A549 (cell line): ENCODE data around the gene PIKFYVE. TPM values are rescaled to one million over a fixed set of nuclear protein-coding genes. Genes with fewer than 3 reads are reported as not detected.

Experiments
- ATAC-seq, 2 experiments: fragments of 200-7000 bp in 1 of 2; fragments of >200 bp in 1 of 2; cut with Nextera tagmentation in 1 of 2; cut with Tn5 transposase in 1 of 2; 3 replicates each; pipeline versions ENCODE4 v1.8.0 to v1.9.1; 2018 to 2020; ENCODE audit warnings: mild to moderate bottlenecking in 1 of 2, moderate library complexity in 1 of 2
- CTCF ChIA-PET: fragments of 300-600 bp; sonication (Branson Sonifier 250); formaldehyde crosslinking; extraction: SDS; loops from one replicate; lab custom pipeline; 2021; ENCODE audit warnings: antibody characterized with exemption, inconsistent platforms; lab: Yijun Ruan, JAX
- POLR2A ChIA-PET: fragments of 350-600 bp; formaldehyde crosslinking; extraction: SDS; loops from one replicate; lab custom pipeline; 2021; ENCODE audit warnings: antibody characterized with exemption, inconsistent platforms; lab: Yijun Ruan, JAX
- DNase-seq, 2 experiments: peaks; one replicate each; pipeline versions ENCODE4 v3.0.0 to v3.0.0-alpha.2; 2011 to 2016; ENCODE audit warnings: low read depth in 1 of 2, low spot score in 1 of 2
- FAIRE-seq: peaks from 2 replicates; lab custom pipeline; 2011; peaks lifted over from hg19 to GRCh38; lab: Jason Lieb, UNC
- H3K27ac ChIP-seq, 2 experiments: fragments of >200 bp; sonication (Bioruptor Twin); formaldehyde crosslinking; 3 replicates each; pipeline ENCODE4 v1.5.1; 2016 to 2017
- H3K4me1 ChIP-seq: fragments of >200 bp; sonication (Bioruptor Twin); formaldehyde crosslinking; 3 replicates; pipeline ENCODE4 v1.6.1; 2016
- H3K4me2 ChIP-seq: fragments of >200 bp; sonication (Bioruptor Twin); formaldehyde crosslinking; 3 replicates; pipeline ENCODE4 v1.6.1; 2016
- H3K4me3 ChIP-seq: fragments of >200 bp; sonication (Bioruptor Twin); formaldehyde crosslinking; 3 replicates; pipeline ENCODE4 v1.5.1; 2016
- H3K9me3 ChIP-seq: fragments of >200 bp; sonication (Bioruptor Twin); formaldehyde crosslinking; 3 replicates; pipeline ENCODE4 v1.6.1; 2016
- CBX2 ChIP-seq: fragments of 200-600 bp; sonication (generic); IDR thresholded peaks from 2 replicates; pipeline ENCODE4 v1.6.1; 2016; ENCODE audit warnings: low read depth, mild to moderate bottlenecking, borderline replicate concordance
- CBX8 ChIP-seq: fragments of 200-600 bp; sonication (generic); IDR thresholded peaks from 2 replicates; pipeline ENCODE4 v1.6.1; 2016
- CHD2 ChIP-seq: fragments of 150-350 bp; IDR thresholded peaks from 2 replicates; pipeline ENCODE4 v1.6.1; 2014; ENCODE audit warnings: low read length; ENCODE audit not compliant: partially characterized antibody
- ESRRA ChIP-seq: fragments of 150-350 bp; IDR thresholded peaks from 2 replicates; pipeline ENCODE4 v1.6.1; 2014; ENCODE audit warnings: mild to moderate bottlenecking, low read length, borderline replicate concordance
- GATA3 ChIP-seq: IDR thresholded peaks from 2 replicates; pipeline ENCODE4 v1.6.1; 2012; ENCODE audit warnings: borderline replicate concordance
- HDAC2 ChIP-seq: fragments of 200-600 bp; sonication (generic); IDR thresholded peaks from 2 replicates; pipeline ENCODE4 v1.6.1; 2016
- HOXB5 ChIP-seq: fragments of 250-450 bp; sonication (Bioruptor Pico); IDR thresholded peaks from 2 replicates; pipeline ENCODE4 v1.5.0; 2020; ENCODE audit warnings: mild to moderate bottlenecking, moderate library complexity
- NPAS2 ChIP-seq: fragments of 250-450 bp; sonication (Bioruptor Pico); IDR thresholded peaks from 2 replicates; pipeline ENCODE4 v1.8.0; 2022; ENCODE audit warnings: mild to moderate bottlenecking, moderate library complexity, borderline replicate concordance
- POLR2A ChIP-seq: IDR thresholded peaks from 2 replicates; pipeline ENCODE4 v1.6.1; 2012; ENCODE audit warnings: mild to moderate bottlenecking, low read length
- POLR2AphosphoS2 ChIP-seq: conservative IDR thresholded peaks from 2 replicates; pipeline ENCODE4 v1.6.1; 2012; ENCODE audit warnings: low read length, improper control_type of control experiment, inconsistent platforms
- RCOR1 ChIP-seq: fragments of 150-350 bp; IDR thresholded peaks from 2 replicates; pipeline ENCODE4 v1.6.1; 2014; ENCODE audit warnings: antibody characterized with exemption, low read length, low read depth
- RNF2 ChIP-seq: fragments of 200-600 bp; sonication (generic); IDR thresholded peaks from 2 replicates; pipeline ENCODE4 v1.6.1; 2016; ENCODE audit warnings: low read depth, mild to moderate bottlenecking, antibody characterized with exemption, moderate library complexity, borderline replicate concordance
- SREBF2 ChIP-seq: fragments of 450-650 bp; IDR thresholded peaks from 2 replicates; pipeline ENCODE4 v1.6.1; 2014; ENCODE audit warnings: mild to moderate bottlenecking, moderate library complexity
- TFCP2L1 ChIP-seq: fragments of 250-450 bp; sonication (Bioruptor Pico); IDR thresholded peaks from 2 replicates; pipeline ENCODE4 v1.5.0; 2021; ENCODE audit warnings: mild to moderate bottlenecking
- ZFP36 ChIP-seq: fragments of 450-650 bp; IDR thresholded peaks from 2 replicates; pipeline ENCODE4 v1.6.1; 2014; ENCODE audit warnings: borderline replicate concordance; ENCODE audit not compliant: partially characterized antibody
- WGBS: methylation state at CpG from one replicate; pipeline ENCODE4 v1.1.6; 2017; ENCODE audit errors: missing lambda C conversion rate; 5-methylcytosine and 5-hydroxymethylcytosine counted together
- polyA plus RNA-seq, 4 experiments: library from polyadenylated mRNA; depleted of rRNA in 3 of 4; stranded (reverse); fragments of >200 nt; fragmentation: RNase III in 1 of 4; extraction: RNeasy Plus Mini Kit Qiagen cat#74134 plus additional on column Dnase treatment in 1 of 4; gene quantifications; 2 replicates in 3 of 4; 3 replicates in 1 of 4; pipeline ENCODE4 v1.2.3, GENCODE V29; 2011 to 2017
- TF ChIP-seq, protein P1 (sequence below): IDR thresholded peaks from 2 replicates; pipeline ENCODE4 v1.6.1; 2012; ENCODE audit warnings: low read depth, borderline replicate concordance
- TF ChIP-seq, protein P2 (sequence below): fragments of 450-650 bp; IDR thresholded peaks from 2 replicates; pipeline ENCODE4 v1.6.1; 2014; ENCODE audit warnings: antibody characterized with exemption
- TF ChIP-seq, protein P3 (sequence below): IDR thresholded peaks from 2 replicates; pipeline ENCODE4 v1.6.1; 2012
- TF ChIP-seq, protein P4 (sequence below): fragments of 150-350 bp; IDR thresholded peaks from 2 replicates; pipeline ENCODE4 v1.6.1; 2014; ENCODE audit warnings: low read depth, mild to moderate bottlenecking, low read length
- TF ChIP-seq, protein P5 (sequence below): fragments of 250-450 bp; sonication (Bioruptor Pico); IDR thresholded peaks from 2 replicates; pipeline ENCODE4 v1.5.0; 2021; ENCODE audit warnings: mild to moderate bottlenecking, moderate library complexity, borderline replicate concordance

PIKFYVE gene
- polyA plus RNA-seq, 2 of the 4 experiments (the other 2 are of a cell fraction), result 6.5 to 19.3 TPM

- Histone ChIP-seq H3K9me3 (no peaks in the 10 kb centered on the region), H3K4me2 (no peak overlapping the region), H3K27ac (no peak overlapping the region), H3K4me1 (no peaks in the 10 kb centered on the region), H3K4me3 (no peak overlapping the region)
- POLR2A ChIA-PET, result no interaction called here
- DNase-seq (no peak), ATAC-seq (no peak), FAIRE-seq (no peak)
- TF ChIP-seq CHD2, result no peak
- no peak for TF ChIP-seq CBX8
- no peak for TF ChIP-seq ZFP36
- TF ChIP-seq TFCP2L1 (CRISPR knock-in tag), result no peak
- TF ChIP-seq, protein P1, sequence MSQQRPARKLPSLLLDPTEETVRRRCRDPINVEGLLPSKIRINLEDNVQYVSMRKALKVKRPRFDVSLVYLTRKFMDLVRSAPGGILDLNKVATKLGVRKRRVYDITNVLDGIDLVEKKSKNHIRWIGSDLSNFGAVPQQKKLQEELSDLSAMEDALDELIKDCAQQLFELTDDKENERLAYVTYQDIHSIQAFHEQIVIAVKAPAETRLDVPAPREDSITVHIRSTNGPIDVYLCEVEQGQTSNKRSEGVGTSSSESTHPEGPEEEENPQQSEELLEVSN, result no peak
- TF ChIP-seq GATA3, result no peak
- no peak for TF ChIP-seq RCOR1
- TF ChIP-seq, protein P2, sequence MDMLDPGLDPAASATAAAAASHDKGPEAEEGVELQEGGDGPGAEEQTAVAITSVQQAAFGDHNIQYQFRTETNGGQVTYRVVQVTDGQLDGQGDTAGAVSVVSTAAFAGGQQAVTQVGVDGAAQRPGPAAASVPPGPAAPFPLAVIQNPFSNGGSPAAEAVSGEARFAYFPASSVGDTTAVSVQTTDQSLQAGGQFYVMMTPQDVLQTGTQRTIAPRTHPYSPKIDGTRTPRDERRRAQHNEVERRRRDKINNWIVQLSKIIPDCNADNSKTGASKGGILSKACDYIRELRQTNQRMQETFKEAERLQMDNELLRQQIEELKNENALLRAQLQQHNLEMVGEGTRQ, result no peak
- TF ChIP-seq POLR2AphosphoS2, result no peak
- TF ChIP-seq ESRRA, result no peak
- TF ChIP-seq RNF2, result no peak
- TF ChIP-seq SREBF2, result no peak
- TF ChIP-seq, protein P3, sequence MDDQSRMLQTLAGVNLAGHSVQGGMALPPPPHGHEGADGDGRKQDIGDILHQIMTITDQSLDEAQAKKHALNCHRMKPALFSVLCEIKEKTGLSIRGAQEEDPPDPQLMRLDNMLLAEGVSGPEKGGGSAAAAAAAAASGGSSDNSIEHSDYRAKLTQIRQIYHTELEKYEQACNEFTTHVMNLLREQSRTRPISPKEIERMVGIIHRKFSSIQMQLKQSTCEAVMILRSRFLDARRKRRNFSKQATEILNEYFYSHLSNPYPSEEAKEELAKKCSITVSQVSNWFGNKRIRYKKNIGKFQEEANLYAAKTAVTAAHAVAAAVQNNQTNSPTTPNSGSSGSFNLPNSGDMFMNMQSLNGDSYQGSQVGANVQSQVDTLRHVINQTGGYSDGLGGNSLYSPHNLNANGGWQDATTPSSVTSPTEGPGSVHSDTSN, result no peak
- no peak for TF ChIP-seq HDAC2
- TF ChIP-seq, protein P4, sequence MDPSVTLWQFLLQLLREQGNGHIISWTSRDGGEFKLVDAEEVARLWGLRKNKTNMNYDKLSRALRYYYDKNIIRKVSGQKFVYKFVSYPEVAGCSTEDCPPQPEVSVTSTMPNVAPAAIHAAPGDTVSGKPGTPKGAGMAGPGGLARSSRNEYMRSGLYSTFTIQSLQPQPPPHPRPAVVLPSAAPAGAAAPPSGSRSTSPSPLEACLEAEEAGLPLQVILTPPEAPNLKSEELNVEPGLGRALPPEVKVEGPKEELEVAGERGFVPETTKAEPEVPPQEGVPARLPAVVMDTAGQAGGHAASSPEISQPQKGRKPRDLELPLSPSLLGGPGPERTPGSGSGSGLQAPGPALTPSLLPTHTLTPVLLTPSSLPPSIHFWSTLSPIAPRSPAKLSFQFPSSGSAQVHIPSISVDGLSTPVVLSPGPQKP, result no peak
- 96% methylated on average over 3 of the region's 3 CpGs for WGBS
- CTCF ChIA-PET, result interaction anchor here (1.1 to 1.2 kb wide), 2 partner anchors 10 to 13 kb away, joined by 3 read pairs; no protein-coding TSS in a partner anchor
These were observed 14.9 kb downstream of the PIKFYVE start for GRCh38 chr2:208280933-208281332.

GRCh38 chr2:208285853-208286252 is 19.8 kb downstream of the PIKFYVE start:
- POLR2A ChIA-PET, result no interaction called here
- TF ChIP-seq CBX2 (no peak), NPAS2 (CRISPR knock-in tag) (no peak), TFCP2L1 (CRISPR knock-in tag) (no peak), HOXB5 (no peak), POLR2A (no peak), ESRRA (no peak)
- TF ChIP-seq, protein P5, sequence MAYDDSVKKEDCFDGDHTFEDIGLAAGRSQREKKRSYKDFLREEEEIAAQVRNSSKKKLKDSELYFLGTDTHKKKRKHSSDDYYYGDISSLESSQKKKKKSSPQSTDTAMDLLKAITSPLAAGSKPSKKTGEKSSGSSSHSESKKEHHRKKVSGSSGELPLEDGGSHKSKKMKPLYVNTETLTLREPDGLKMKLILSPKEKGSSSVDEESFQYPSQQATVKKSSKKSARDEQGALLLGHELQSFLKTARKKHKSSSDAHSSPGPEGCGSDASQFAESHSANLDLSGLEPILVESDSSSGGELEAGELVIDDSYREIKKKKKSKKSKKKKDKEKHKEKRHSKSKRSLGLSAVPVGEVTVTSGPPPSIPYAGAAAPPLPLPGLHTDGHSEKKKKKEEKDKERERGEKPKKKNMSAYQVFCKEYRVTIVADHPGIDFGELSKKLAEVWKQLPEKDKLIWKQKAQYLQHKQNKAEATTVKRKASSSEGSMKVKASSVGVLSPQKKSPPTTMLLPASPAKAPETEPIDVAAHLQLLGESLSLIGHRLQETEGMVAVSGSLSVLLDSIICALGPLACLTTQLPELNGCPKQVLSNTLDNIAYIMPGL (CRISPR knock-in tag), result no peak
- Histone ChIP-seq H3K4me3 (no peak overlapping the region), H3K4me1 (no peaks in the 10 kb centered on the region), H3K9me3 (no peaks in the 10 kb centered on the region), H3K4me2 (no peak overlapping the region), H3K27ac (no peak overlapping the region)
- 92% methylated on average over 4 of the region's 4 CpGs for WGBS
- CTCF ChIA-PET, result interaction anchor here (0.6 kb wide), 1 partner anchor 79 kb away, joined by 3 read pairs; no protein-coding TSS in a partner anchor
- FAIRE-seq, result no peak
- no peak for DNase-seq
- ATAC-seq, result no peak
